ENCODE measurements around the gene TBL1X.
A peak's percentile ranks its signal among the peaks of the same experiment; 100 is the strongest.

Gene TBL1X

GRCh38 chrX:9604111-9604907 lies 139.5 kb downstream of the TBL1X start:
- H3K4me3 ChIP-seq (ENCODE audit: low read depth, low read length) = 0 out of 2 replicates have a peak overlapping the region, but pooled peaks have one; percentile 3
- H3K36me3 ChIP-seq (ENCODE audit: insufficient read depth, low read length) = no peaks in the 10 kb centered on the region
- peaks cover 2% of the 10 kb centered on the region for H3K79me2 ChIP-seq (ENCODE audit: control insufficient read depth, insufficient read depth, low read length, unreplicated experiment)
- H3K4me1 ChIP-seq (ENCODE audit: control insufficient read depth, insufficient read depth, low read length, unreplicated experiment) = no peaks in the 10 kb centered on the region
- H3K27me3 ChIP-seq (ENCODE audit: insufficient read depth, low read length) = no peaks in the 10 kb centered on the region
- no peak overlapping the region for H3K27ac ChIP-seq (ENCODE audit: low read depth, low read length)
- no peak overlapping the region for H2AFZ ChIP-seq (ENCODE audit: low read length, unreplicated experiment)

- Histone ChIP-seq H3K27ac (ENCODE audit: low read depth, low read length) (no peak overlapping the region), H3K27me3 (ENCODE audit: insufficient read depth, low read length) (no peaks in the 10 kb centered on the region), H2AFZ (ENCODE audit: low read length, unreplicated experiment) (no peak overlapping the region), H3K79me2 (ENCODE audit: control insufficient read depth, insufficient read depth, low read length, unreplicated experiment) (peaks cover 2% of the 10 kb centered on the region), H3K4me1 (ENCODE audit: control insufficient read depth, insufficient read depth, low read length, unreplicated experiment) (no peaks in the 10 kb centered on the region), H3K4me3 (ENCODE audit: low read depth, low read length) (0 out of 2 replicates have a peak overlapping the region, but pooled peaks have one; percentile 3), H3K36me3 (ENCODE audit: insufficient read depth, low read length) (no peaks in the 10 kb centered on the region)
Observed at GRCh38 chrX:9604908-9605306, 140.0 kb downstream of the TBL1X start.

GRCh38 chrX:9605484-9605883 lies 140.6 kb downstream of the TBL1X start:
- H3K79me2 ChIP-seq (ENCODE audit: control insufficient read depth, insufficient read depth, low read length, unreplicated experiment) = peaks cover 2% of the 10 kb centered on the region
- H3K4me3 ChIP-seq (ENCODE audit: low read depth, low read length) = no peak overlapping the region
- H3K36me3 ChIP-seq (ENCODE audit: insufficient read depth, low read length) = no peaks in the 10 kb centered on the region
- H3K27me3 ChIP-seq (ENCODE audit: insufficient read depth, low read length) = no peaks in the 10 kb centered on the region
- peaks cover 2% of the 10 kb centered on the region for H3K4me1 ChIP-seq (ENCODE audit: control insufficient read depth, insufficient read depth, low read length, unreplicated experiment)
- H3K27ac ChIP-seq (ENCODE audit: low read depth, low read length) = no peak overlapping the region
- no peak overlapping the region for H2AFZ ChIP-seq (ENCODE audit: low read length, unreplicated experiment)

- Histone ChIP-seq H3K4me3 (ENCODE audit: low read depth, low read length) (no peak overlapping the region), H3K79me2 (ENCODE audit: control insufficient read depth, insufficient read depth, low read length, unreplicated experiment) (peaks cover 2% of the 10 kb centered on the region)
Observed at GRCh38 chrX:9606971-9607370, 142.1 kb downstream of the TBL1X start.

GRCh38 chrX:9609499-9609898 lies 144.6 kb downstream of the TBL1X start:
- peaks cover 16% of the 10 kb centered on the region for H3K4me1 ChIP-seq (ENCODE audit: control insufficient read depth, insufficient read depth, low read length, unreplicated experiment)
- H2AFZ ChIP-seq (ENCODE audit: low read length, unreplicated experiment) = no peak overlapping the region

More at GRCh38 chrX:9606971-9607370, 142.1 kb downstream of the TBL1X start:
- Histone ChIP-seq H3K27ac (ENCODE audit: low read depth, low read length) (no peak overlapping the region), H2AFZ (ENCODE audit: low read length, unreplicated experiment) (no peak overlapping the region), H3K36me3 (ENCODE audit: insufficient read depth, low read length) (no peaks in the 10 kb centered on the region), H3K27me3 (ENCODE audit: insufficient read depth, low read length) (no peaks in the 10 kb centered on the region), H3K4me1 (ENCODE audit: control insufficient read depth, insufficient read depth, low read length, unreplicated experiment) (peaks cover 16% of the 10 kb centered on the region)

GRCh38 chrX:9609987-9610386 lies 145.1 kb downstream of the TBL1X start:
- H3K4me1 ChIP-seq (ENCODE audit: control insufficient read depth, insufficient read depth, low read length, unreplicated experiment) = peaks cover 16% of the 10 kb centered on the region
- H3K27ac ChIP-seq (ENCODE audit: low read depth, low read length) = no peak overlapping the region
- H2AFZ ChIP-seq (ENCODE audit: low read length, unreplicated experiment) = no peak overlapping the region
- no peaks in the 10 kb centered on the region for H3K27me3 ChIP-seq (ENCODE audit: insufficient read depth, low read length)
- no peak overlapping the region for H3K4me3 ChIP-seq (ENCODE audit: low read depth, low read length)
- no peaks in the 10 kb centered on the region for H3K36me3 ChIP-seq (ENCODE audit: insufficient read depth, low read length)
- H3K79me2 ChIP-seq (ENCODE audit: control insufficient read depth, insufficient read depth, low read length, unreplicated experiment) = peaks cover 5% of the 10 kb centered on the region

More at GRCh38 chrX:9609499-9609898, 144.6 kb downstream of the TBL1X start:
- Histone ChIP-seq H3K27me3 (ENCODE audit: insufficient read depth, low read length) (no peaks in the 10 kb centered on the region), H3K27ac (ENCODE audit: low read depth, low read length) (no peak overlapping the region), H3K36me3 (ENCODE audit: insufficient read depth, low read length) (no peaks in the 10 kb centered on the region), H3K4me3 (ENCODE audit: low read depth, low read length) (no peak overlapping the region), H3K79me2 (ENCODE audit: control insufficient read depth, insufficient read depth, low read length, unreplicated experiment) (peaks cover 5% of the 10 kb centered on the region)

GRCh38 chrX:9610771-9611392 lies 146.0 kb downstream of the TBL1X start:
- Histone ChIP-seq H3K4me1 (ENCODE audit: control insufficient read depth, insufficient read depth, low read length, unreplicated experiment) (peaks cover 16% of the 10 kb centered on the region), H3K27me3 (ENCODE audit: insufficient read depth, low read length) (no peaks in the 10 kb centered on the region), H3K27ac (ENCODE audit: low read depth, low read length) (no peak overlapping the region), H3K79me2 (ENCODE audit: control insufficient read depth, insufficient read depth, low read length, unreplicated experiment) (peaks cover 5% of the 10 kb centered on the region), H2AFZ (ENCODE audit: low read length, unreplicated experiment) (no peak overlapping the region), H3K4me3 (ENCODE audit: low read depth, low read length) (peak overlapping the region; percentile 56; the same call in 1 of the 2 replicates), H3K36me3 (ENCODE audit: insufficient read depth, low read length) (no peaks in the 10 kb centered on the region)

- H3K4me3 ChIP-seq (ENCODE audit: low read depth, low read length) = peak overlapping the region; percentile 56; the same call in 1 of the 2 replicates
- H2AFZ ChIP-seq (ENCODE audit: low read length, unreplicated experiment) = no peak overlapping the region
- H3K36me3 ChIP-seq (ENCODE audit: insufficient read depth, low read length) = no peaks in the 10 kb centered on the region
- no peak overlapping the region for H3K27ac ChIP-seq (ENCODE audit: low read depth, low read length)
- H3K27me3 ChIP-seq (ENCODE audit: insufficient read depth, low read length) = no peaks in the 10 kb centered on the region
- peaks cover 16% of the 10 kb centered on the region for H3K4me1 ChIP-seq (ENCODE audit: control insufficient read depth, insufficient read depth, low read length, unreplicated experiment)
- peaks cover 5% of the 10 kb centered on the region for H3K79me2 ChIP-seq (ENCODE audit: control insufficient read depth, insufficient read depth, low read length, unreplicated experiment)
Observed at GRCh38 chrX:9611436-9612145, 146.7 kb downstream of the TBL1X start.

- no peak overlapping the region for H3K27ac ChIP-seq (ENCODE audit: low read depth, low read length)
- no peaks in the 10 kb centered on the region for H3K27me3 ChIP-seq (ENCODE audit: insufficient read depth, low read length)
- H3K36me3 ChIP-seq (ENCODE audit: insufficient read depth, low read length) = no peaks in the 10 kb centered on the region
- no peak overlapping the region for H3K4me3 ChIP-seq (ENCODE audit: low read depth, low read length)
- peaks cover 5% of the 10 kb centered on the region for H3K79me2 ChIP-seq (ENCODE audit: control insufficient read depth, insufficient read depth, low read length, unreplicated experiment)
- H2AFZ ChIP-seq (ENCODE audit: low read length, unreplicated experiment) = no peak overlapping the region
- H3K4me1 ChIP-seq (ENCODE audit: control insufficient read depth, insufficient read depth, low read length, unreplicated experiment) = peaks cover 16% of the 10 kb centered on the region
Observed at GRCh38 chrX:9612146-9612505, 147.3 kb downstream of the TBL1X start.

- H2AFZ ChIP-seq (ENCODE audit: low read length, unreplicated experiment) = no peak overlapping the region
- peaks cover 16% of the 10 kb centered on the region for H3K4me1 ChIP-seq (ENCODE audit: control insufficient read depth, insufficient read depth, low read length, unreplicated experiment)
- peaks cover 3% of the 10 kb centered on the region for H3K79me2 ChIP-seq (ENCODE audit: control insufficient read depth, insufficient read depth, low read length, unreplicated experiment)
- H3K36me3 ChIP-seq (ENCODE audit: insufficient read depth, low read length) = no peaks in the 10 kb centered on the region
- no peaks in the 10 kb centered on the region for H3K27me3 ChIP-seq (ENCODE audit: insufficient read depth, low read length)
- H3K4me3 ChIP-seq (ENCODE audit: low read depth, low read length) = no peak overlapping the region
- H3K27ac ChIP-seq (ENCODE audit: low read depth, low read length) = no peak overlapping the region
Observed at GRCh38 chrX:9614016-9614415, 149.2 kb downstream of the TBL1X start.
